IgD-negative memory B cell (primary cell): ENCODE measurements around the gene PDE6H. TPM values are rescaled to one million over a fixed set of nuclear protein-coding genes. Genes with fewer than 3 reads are reported as not detected.

ENCODE experiments used
- H3K27ac Mint-ChIP-seq, 3 donors: one replicate each; pipeline ENCODE4 v1.8.0; 2020 to 2022; ENCODE audit warnings: mild to moderate bottlenecking in 3 of 3, mixed read lengths in 3 of 3, moderate library complexity in 1 of 3
- H3K27me3 Mint-ChIP-seq: one replicate; pipeline ENCODE4 v1.8.0; 2021; ENCODE audit warnings: mixed read lengths
- H3K36me3 Mint-ChIP-seq: one replicate; pipeline ENCODE4 v1.8.0; 2020; ENCODE audit warnings: mild to moderate bottlenecking, mixed read lengths
- H3K4me1 Mint-ChIP-seq, 3 donors: one replicate each; pipeline ENCODE4 v1.8.0; 2020 to 2022; ENCODE audit warnings: mixed read lengths in 3 of 3, mild to moderate bottlenecking in 1 of 3
- H3K4me3 Mint-ChIP-seq, 4 donors: one replicate each; pipeline ENCODE4 v1.8.0; 2020 to 2022; ENCODE audit warnings: mild to moderate bottlenecking in 4 of 4, mixed read lengths in 4 of 4, moderate library complexity in 3 of 4
- H3K9me3 Mint-ChIP-seq, 3 donors: one replicate each; pipeline ENCODE4 v1.8.0; 2020 to 2021; ENCODE audit warnings: mixed read lengths in 3 of 3, mild to moderate bottlenecking in 1 of 3
- polyA plus RNA-seq: library from polyadenylated mRNA; unstranded; fragments of 300-500 nt; fragmentation: Illumina TruSeq; gene quantifications from one replicate; pipeline ENCODE4 v1.2.3, GENCODE V29; 2021

PDE6H gene
- polyA plus RNA-seq, 1 donor from 2014 or later: not detected

- Mint-ChIP-seq H3K4me1 (peaks cover 42 to 52% (median 51%) of the 10 kb centered on the region in 3 donors), H3K36me3 (no peaks in the 10 kb centered on the region), H3K27me3 (no peaks in the 10 kb centered on the region), H3K4me3 (peak overlapping the region in 2 of 4 donors; percentile 0 to 14), H3K9me3 (peaks cover 0 to 5% (median 0%) of the 10 kb centered on the region in 3 donors), H3K27ac (peak overlapping the region in 2 of 3 donors; percentile 60 to 74)
These were observed 20.9 kb downstream of the PDE6H start for GRCh38 chr12:14993537-14994266.

DNA sequence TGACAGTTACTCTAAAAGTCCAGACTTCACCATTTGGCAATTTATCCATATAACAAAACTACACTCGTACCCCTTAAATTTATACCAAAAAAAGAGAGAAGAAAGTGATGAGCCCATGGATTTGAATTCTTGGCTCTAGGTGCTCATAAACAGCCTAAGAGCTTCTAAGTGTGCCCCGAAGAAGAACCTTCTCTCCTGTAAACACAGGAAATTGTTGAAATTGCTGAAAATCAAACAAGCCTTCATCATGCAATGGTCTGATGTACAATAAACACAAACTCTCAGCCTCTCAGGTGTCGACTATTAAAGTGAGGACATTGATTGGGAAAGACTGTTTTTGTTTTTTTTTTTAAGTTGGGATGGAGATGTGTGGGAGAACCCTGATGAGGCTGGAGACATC lies 21.8 kb downstream of the PDE6H start:
- Mint-ChIP-seq H3K27ac (no peak overlapping the region), H3K9me3 (peaks cover 0 to 5% (median 0%) of the 10 kb centered on the region in 3 donors), H3K4me1 (peaks cover 34 to 43% (median 42%) of the 10 kb centered on the region in 3 donors), H3K36me3 (no peaks in the 10 kb centered on the region), H3K27me3 (peaks cover 2% of the 10 kb centered on the region), H3K4me3 (peak overlapping the region in 1 of 4 donors; percentile 45)

- Mint-ChIP-seq H3K27me3 (peaks cover 2% of the 10 kb centered on the region), H3K36me3 (no peaks in the 10 kb centered on the region), H3K4me3 (no peak overlapping the region), H3K27ac (peak overlapping the region in 1 of 3 donors; percentile 10), H3K4me1 (peaks cover 24 to 32% (median 32%) of the 10 kb centered on the region in 3 donors), H3K9me3 (peaks cover 0 to 5% (median 0%) of the 10 kb centered on the region in 3 donors)
These were observed 23.0 kb downstream of the PDE6H start for GRCh38 chr12:14995583-14996425.

DNA sequence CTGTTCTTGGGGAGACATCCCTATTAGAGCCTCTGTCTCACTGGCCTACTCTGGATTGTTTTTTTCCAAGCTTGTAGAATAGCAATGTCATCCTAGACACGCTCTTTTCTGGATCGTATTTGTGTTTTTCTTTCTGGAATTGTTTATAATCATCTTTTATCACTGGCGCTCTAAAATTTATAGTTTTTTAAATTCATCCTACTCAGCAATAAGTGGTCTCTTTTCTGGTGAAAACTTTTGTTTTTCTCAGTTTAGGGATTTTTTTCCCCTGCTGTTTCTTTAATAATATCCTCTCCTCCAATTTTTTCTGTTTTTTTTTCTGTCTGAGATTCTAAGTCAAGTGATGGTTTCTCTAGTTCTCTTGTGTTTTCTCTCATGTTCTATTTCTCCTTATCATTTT lies 25.2 kb downstream of the PDE6H start:
- no peaks in the 10 kb centered on the region for H3K36me3 Mint-ChIP-seq
- H3K9me3 Mint-ChIP-seq: no peaks in the 10 kb centered on the region
- H3K4me3 Mint-ChIP-seq: no peak overlapping the region
- peaks cover 20 to 25% (median 24%) of the 10 kb centered on the region in 3 donors for H3K4me1 Mint-ChIP-seq
- H3K27ac Mint-ChIP-seq: no peak overlapping the region
- peaks cover 6% of the 10 kb centered on the region for H3K27me3 Mint-ChIP-seq

DNA sequence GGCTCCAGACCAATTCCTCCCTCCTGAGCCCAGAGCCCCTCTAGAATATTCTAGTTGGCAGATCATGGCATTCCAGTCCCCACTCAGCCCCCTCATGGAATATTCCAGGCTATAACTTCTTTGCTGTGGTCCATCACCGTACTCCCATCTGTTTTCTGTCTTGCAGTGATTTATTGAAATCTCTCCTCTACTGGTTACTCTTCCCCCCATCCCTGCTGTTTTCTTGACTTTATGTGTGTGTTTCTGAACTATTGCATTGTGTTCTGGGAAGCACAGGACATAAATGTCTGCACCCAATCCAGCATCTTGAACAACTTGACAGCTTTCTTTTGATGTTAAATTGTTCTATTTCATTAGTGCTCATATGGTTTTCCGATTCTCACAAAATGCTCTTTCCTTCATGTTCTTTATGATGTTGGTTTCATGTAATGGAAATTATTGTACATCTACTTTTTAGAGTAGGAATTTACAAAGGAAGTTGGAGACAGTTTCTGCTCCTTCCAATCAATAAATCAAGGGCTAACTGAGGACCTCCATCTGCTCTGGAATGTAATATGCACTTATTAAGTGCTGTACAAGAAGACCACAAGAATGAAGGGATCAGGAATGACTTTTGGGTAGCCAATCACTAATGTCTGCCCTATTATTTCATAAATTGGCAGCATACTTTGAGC lies 26.3 kb downstream of the PDE6H start:
- H3K36me3 Mint-ChIP-seq: no peaks in the 10 kb centered on the region
- no peak overlapping the region for H3K27ac Mint-ChIP-seq

DNA sequence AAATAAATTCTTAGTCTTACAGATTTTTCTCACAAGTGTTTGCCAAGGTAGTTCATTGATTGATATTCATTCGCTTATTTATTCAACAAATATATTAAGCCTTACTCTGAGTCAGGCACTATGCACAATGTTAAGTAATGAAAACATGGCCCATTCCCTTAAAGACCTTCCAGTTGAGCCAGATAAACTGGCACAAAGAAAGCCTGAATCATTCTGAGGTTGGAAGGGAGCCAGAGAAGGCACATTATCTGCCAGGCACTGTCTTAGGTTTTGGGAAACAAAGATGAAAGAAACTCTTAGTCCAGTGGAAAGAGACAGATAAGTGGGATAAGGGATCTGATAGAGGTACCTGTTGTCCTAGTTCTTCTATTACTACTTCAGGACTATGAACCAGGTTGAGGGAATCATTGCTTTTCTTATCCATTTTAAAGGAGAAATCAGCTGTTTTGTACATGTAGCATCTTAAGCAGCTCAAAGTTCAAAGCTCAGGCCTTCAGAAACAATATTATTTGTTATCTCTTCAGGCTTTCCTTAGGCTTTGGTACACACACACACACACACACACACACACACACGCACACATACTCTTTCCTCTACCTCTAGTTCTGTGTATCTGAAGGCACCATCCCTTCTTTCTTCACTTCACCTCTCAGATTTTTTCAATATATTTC lies 27.0 kb downstream of the PDE6H start:
- H3K4me1 Mint-ChIP-seq: peaks cover 6 to 7% (median 7%) of the 10 kb centered on the region in 3 donors
- H3K4me3 Mint-ChIP-seq: no peak overlapping the region
- peaks cover 12% of the 10 kb centered on the region for H3K27me3 Mint-ChIP-seq
- no peak overlapping the region for H3K27ac Mint-ChIP-seq
- H3K9me3 Mint-ChIP-seq: no peaks in the 10 kb centered on the region
- H3K36me3 Mint-ChIP-seq: no peaks in the 10 kb centered on the region

More for the DNA sequence above, 26.3 kb downstream of the PDE6H start:
- H3K9me3 Mint-ChIP-seq: no peaks in the 10 kb centered on the region
- peaks cover 9% of the 10 kb centered on the region for H3K27me3 Mint-ChIP-seq
- no peak overlapping the region for H3K4me3 Mint-ChIP-seq
- peaks cover 11 to 13% (median 12%) of the 10 kb centered on the region in 3 donors for H3K4me1 Mint-ChIP-seq

- no peaks in the 10 kb centered on the region for H3K36me3 Mint-ChIP-seq
- peaks cover under 1 to 3% (median 3%) of the 10 kb centered on the region in 3 donors for H3K4me1 Mint-ChIP-seq
- peaks cover 12% of the 10 kb centered on the region for H3K27me3 Mint-ChIP-seq
- no peak overlapping the region for H3K27ac Mint-ChIP-seq
- H3K9me3 Mint-ChIP-seq: no peaks in the 10 kb centered on the region
- H3K4me3 Mint-ChIP-seq: no peak overlapping the region
These were observed 27.7 kb downstream of the PDE6H start for GRCh38 chr12:15000575-15000974.

DNA sequence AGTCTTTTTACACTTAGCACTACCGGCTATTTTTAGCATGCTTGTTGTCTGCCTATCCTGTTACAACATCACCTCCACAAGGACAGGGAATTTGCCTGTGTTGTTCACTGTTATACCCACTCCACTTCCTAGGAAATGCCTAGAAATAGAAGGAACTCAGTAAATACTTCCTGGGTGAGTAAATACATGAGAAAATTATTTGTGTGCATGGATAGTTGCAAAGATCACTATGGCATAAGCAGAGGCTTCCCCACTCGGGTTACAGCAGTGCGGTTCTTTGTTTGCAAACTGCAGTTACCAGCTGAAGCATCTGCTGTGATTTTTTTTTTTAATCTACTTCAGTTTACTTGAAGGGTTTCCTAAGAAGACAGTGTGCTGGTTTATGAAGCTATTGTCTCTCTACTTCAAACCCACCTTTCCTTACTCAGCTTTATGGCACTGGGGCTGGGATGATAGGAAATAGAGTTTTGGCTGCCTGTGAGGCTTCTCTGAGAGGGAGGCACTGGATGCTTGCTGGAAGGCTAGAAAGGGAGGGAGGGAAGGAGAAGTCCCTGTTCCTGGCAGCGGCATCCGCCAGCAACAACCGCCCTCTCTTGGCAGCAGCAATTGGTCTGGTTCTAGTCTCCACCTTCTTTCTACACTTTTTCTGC lies 29.0 kb downstream of the PDE6H start:
- Mint-ChIP-seq H3K4me1 (no peaks in the 10 kb centered on the region), H3K9me3 (no peaks in the 10 kb centered on the region), H3K27me3 (peaks cover 14% of the 10 kb centered on the region), H3K36me3 (no peaks in the 10 kb centered on the region), H3K27ac (no peak overlapping the region), H3K4me3 (no peak overlapping the region)

DNA sequence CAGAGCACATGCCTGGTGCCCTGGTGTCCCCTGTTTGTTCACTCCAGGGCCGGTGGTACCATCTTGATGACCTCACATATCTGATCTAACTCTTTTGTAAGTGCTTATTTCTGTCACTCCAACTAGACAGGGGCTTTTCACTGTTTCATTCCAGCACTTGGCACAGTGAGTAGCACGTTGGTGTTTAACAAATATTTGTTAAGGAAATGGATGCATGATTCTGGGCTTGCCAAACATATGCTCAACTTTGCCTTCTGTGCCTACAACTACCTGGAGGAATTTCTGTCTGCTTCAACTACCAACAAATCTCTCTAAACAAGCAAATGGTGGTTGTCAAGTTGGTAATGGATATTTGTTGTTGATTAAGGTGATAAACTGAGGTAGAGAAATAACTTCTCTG lies 31.6 kb downstream of the PDE6H start:
- no peaks in the 10 kb centered on the region for H3K36me3 Mint-ChIP-seq
- H3K9me3 Mint-ChIP-seq: no peaks in the 10 kb centered on the region
- H3K4me3 Mint-ChIP-seq: no peak overlapping the region
- H3K27ac Mint-ChIP-seq: no peak overlapping the region
- H3K4me1 Mint-ChIP-seq: no peaks in the 10 kb centered on the region
- H3K27me3 Mint-ChIP-seq: peaks cover 12% of the 10 kb centered on the region

DNA sequence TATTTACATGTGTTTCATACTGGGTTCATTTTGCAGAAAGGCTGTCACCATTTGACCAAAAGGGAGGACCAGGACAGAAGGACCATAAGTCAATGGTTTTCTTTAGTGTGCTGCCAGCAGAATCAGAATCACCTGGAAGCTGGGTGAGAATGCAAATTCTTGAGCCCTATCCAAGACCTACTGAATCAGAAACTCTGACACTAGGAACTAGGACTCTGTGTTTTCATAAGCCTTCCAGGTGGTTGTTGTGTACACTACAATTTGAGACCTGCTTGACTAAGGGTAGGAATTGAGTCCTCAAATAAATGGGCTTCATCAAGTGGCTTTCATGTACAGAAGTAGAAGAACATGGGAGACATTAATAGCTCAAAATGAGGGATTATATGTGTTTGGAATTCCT lies 32.2 kb downstream of the PDE6H start:
- no peaks in the 10 kb centered on the region for H3K4me1 Mint-ChIP-seq
- H3K4me3 Mint-ChIP-seq: no peak overlapping the region
- no peaks in the 10 kb centered on the region for H3K36me3 Mint-ChIP-seq
- peaks cover 12% of the 10 kb centered on the region for H3K27me3 Mint-ChIP-seq
- H3K27ac Mint-ChIP-seq: no peak overlapping the region
- H3K9me3 Mint-ChIP-seq: no peaks in the 10 kb centered on the region

GRCh38 chr12:15007551-15007950 lies 34.7 kb downstream of the PDE6H start:
- no peak overlapping the region for H3K27ac Mint-ChIP-seq
- H3K9me3 Mint-ChIP-seq: no peaks in the 10 kb centered on the region
- H3K36me3 Mint-ChIP-seq: no peaks in the 10 kb centered on the region
- H3K4me3 Mint-ChIP-seq: no peak overlapping the region
- H3K4me1 Mint-ChIP-seq: no peaks in the 10 kb centered on the region
- H3K27me3 Mint-ChIP-seq: peaks cover 12% of the 10 kb centered on the region

- H3K9me3 Mint-ChIP-seq: no peaks in the 10 kb centered on the region
- H3K36me3 Mint-ChIP-seq: no peaks in the 10 kb centered on the region
- peaks cover 2% of the 10 kb centered on the region for H3K27me3 Mint-ChIP-seq
- no peaks in the 10 kb centered on the region for H3K4me1 Mint-ChIP-seq
- H3K4me3 Mint-ChIP-seq: no peak overlapping the region
- no peak overlapping the region for H3K27ac Mint-ChIP-seq
These were observed 38.3 kb downstream of the PDE6H start for GRCh38 chr12:15011162-15011561.

- Mint-ChIP-seq H3K4me3 (no peak overlapping the region), H3K9me3 (no peaks in the 10 kb centered on the region), H3K27me3 (no peaks in the 10 kb centered on the region), H3K36me3 (no peaks in the 10 kb centered on the region), H3K4me1 (no peaks in the 10 kb centered on the region), H3K27ac (no peak overlapping the region)
These were observed 40.9 kb downstream of the PDE6H start for GRCh38 chr12:15013634-15014179.

- no peak overlapping the region for H3K27ac Mint-ChIP-seq
These were observed 41.9 kb downstream of the PDE6H start for GRCh38 chr12:15014708-15015107.

More at GRCh38 chr12:15014708-15015107, 41.9 kb downstream of the PDE6H start:
- Mint-ChIP-seq H3K9me3 (no peaks in the 10 kb centered on the region), H3K4me3 (no peak overlapping the region), H3K4me1 (no peaks in the 10 kb centered on the region), H3K27me3 (no peaks in the 10 kb centered on the region), H3K36me3 (no peaks in the 10 kb centered on the region)
